ENCODE results near the gene ZNHIT3. TPM values are rescaled to one million over a fixed set of nuclear protein-coding genes. Genes with fewer than 3 reads are reported as not detected.

Gene ZNHIT3
- total and polyA plus RNA-seq, 2 experiments from 2014 or later, result 48.1 to 53.3 TPM

DNA sequence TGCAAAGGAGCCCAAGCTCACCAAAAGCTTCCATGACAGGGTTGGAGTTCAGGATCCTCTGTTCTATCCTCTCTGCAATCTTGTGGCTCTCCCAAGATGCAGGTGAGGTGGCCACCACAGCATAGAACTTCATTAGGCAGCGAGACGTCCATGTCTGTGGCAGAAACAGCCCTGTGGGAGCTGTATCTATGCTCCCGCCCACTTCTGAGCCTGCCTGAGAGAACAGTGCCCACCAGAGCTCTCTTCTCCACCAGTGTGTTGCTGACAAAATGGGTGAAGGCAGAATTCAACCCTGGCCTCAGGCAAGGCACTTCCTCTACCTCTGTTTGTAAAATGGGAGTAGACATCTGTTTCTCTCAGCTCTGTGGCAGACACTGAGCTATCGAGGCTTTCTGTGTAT, 29.4 kb downstream of the ZNHIT3 start:
- Histone ChIP-seq H3K9me2 (replicated peaks; ENCODE audit: insufficient read depth) (no peaks in the 10 kb centered on the region), H3K27me3 (no peaks in the 10 kb centered on the region), H3K4me2 (no peak overlapping the region), H3K27ac (no peak overlapping the region), H3K36me3 (replicated peaks; ENCODE audit: insufficient read depth, low read depth) (no peaks in the 10 kb centered on the region), H3K79me2 (no peaks in the 10 kb centered on the region), H2AFZ (no peak overlapping the region), H4K20me1 (ENCODE audit: insufficient read depth, poor library complexity, severe bottlenecking) (no peaks in the 10 kb centered on the region), H3K9me3 (ENCODE audit: low read depth) (no peaks in the 10 kb centered on the region), H3K4me3 (no peak overlapping the region), H3K4me1 (ENCODE audit: insufficient read depth) (no peaks in the 10 kb centered on the region)
- 88% methylated on average over 4 of the region's 4 CpGs for WGBS (ENCODE audit: low lambda C conversion rate, missing lambda C conversion rate)
- TF ChIP-seq EZH2phosphoT487 (IDR thresholded peaks at IDR 0.05; ENCODE audit: low read depth, severe bottlenecking, unreplicated experiment) (no peak), CTCF (IDR thresholded peaks at IDR 0.05; ENCODE audit: poor library complexity) (no peak), EZH2 (IDR thresholded peaks at IDR 0.05; ENCODE audit: borderline replicate concordance) (no peak)
- DNase-seq (ENCODE audit: low spot score), result no peak

GRCh38 chr17:36523113-36523512, 36.6 kb downstream of the ZNHIT3 start:
- TF ChIP-seq EZH2phosphoT487 (IDR thresholded peaks at IDR 0.05; ENCODE audit: low read depth, severe bottlenecking, unreplicated experiment), result no peak
- TF ChIP-seq CTCF (IDR thresholded peaks at IDR 0.05; ENCODE audit: poor library complexity), result no peak
- TF ChIP-seq EZH2 (IDR thresholded peaks at IDR 0.05; ENCODE audit: borderline replicate concordance), result no peak
- DNase-seq (ENCODE audit: low spot score), result no peak
- H3K27ac ChIP-seq, result no peak overlapping the region
- H3K36me3 ChIP-seq (replicated peaks; ENCODE audit: insufficient read depth, low read depth), result no peaks in the 10 kb centered on the region
- no peaks in the 10 kb centered on the region for H3K4me1 ChIP-seq (ENCODE audit: insufficient read depth)
- no peaks in the 10 kb centered on the region for H3K27me3 ChIP-seq
- no peak overlapping the region for H3K4me3 ChIP-seq
- H4K20me1 ChIP-seq (ENCODE audit: insufficient read depth, poor library complexity, severe bottlenecking), result no peaks in the 10 kb centered on the region
- no peaks in the 10 kb centered on the region for H3K9me3 ChIP-seq (ENCODE audit: low read depth)
- no peak overlapping the region for H2AFZ ChIP-seq
- H3K4me2 ChIP-seq, result no peak overlapping the region
- H3K79me2 ChIP-seq, result no peaks in the 10 kb centered on the region
- 96% methylated on average over 2 of the region's 2 CpGs for WGBS (ENCODE audit: low lambda C conversion rate, missing lambda C conversion rate)
- H3K9me2 ChIP-seq (replicated peaks; ENCODE audit: insufficient read depth), result no peaks in the 10 kb centered on the region

- H3K4me2 ChIP-seq, result no peak overlapping the region
- no peak for DNase-seq (ENCODE audit: low spot score)
- no peaks in the 10 kb centered on the region for H3K27me3 ChIP-seq
- H3K36me3 ChIP-seq (replicated peaks; ENCODE audit: insufficient read depth, low read depth), result no peaks in the 10 kb centered on the region
- no peaks in the 10 kb centered on the region for H3K79me2 ChIP-seq
- no peaks in the 10 kb centered on the region for H3K9me2 ChIP-seq (replicated peaks; ENCODE audit: insufficient read depth)
- no peak overlapping the region for H3K27ac ChIP-seq
- 97% methylated on average over 4 of the region's 4 CpGs for WGBS (ENCODE audit: low lambda C conversion rate, missing lambda C conversion rate)
- TF ChIP-seq EZH2phosphoT487 (IDR thresholded peaks at IDR 0.05; ENCODE audit: low read depth, severe bottlenecking, unreplicated experiment) (no peak), EZH2 (IDR thresholded peaks at IDR 0.05; ENCODE audit: borderline replicate concordance) (no peak), CTCF (IDR thresholded peaks at IDR 0.05; ENCODE audit: poor library complexity) (no peak)
- no peaks in the 10 kb centered on the region for H4K20me1 ChIP-seq (ENCODE audit: insufficient read depth, poor library complexity, severe bottlenecking)
- no peaks in the 10 kb centered on the region for H3K9me3 ChIP-seq (ENCODE audit: low read depth)
- no peak overlapping the region for H3K4me3 ChIP-seq
- H2AFZ ChIP-seq, result no peak overlapping the region
- no peaks in the 10 kb centered on the region for H3K4me1 ChIP-seq (ENCODE audit: insufficient read depth)
Observed at GRCh38 chr17:36524428-36524876, 38.0 kb downstream of the ZNHIT3 start.

GRCh38 chr17:36525113-36525512, 38.6 kb downstream of the ZNHIT3 start:
- Histone ChIP-seq H3K9me2 (replicated peaks; ENCODE audit: insufficient read depth) (no peaks in the 10 kb centered on the region), H3K4me3 (no peak overlapping the region), H3K4me2 (no peak overlapping the region), H3K9me3 (ENCODE audit: low read depth) (no peaks in the 10 kb centered on the region), H3K27ac (no peak overlapping the region), H3K27me3 (no peaks in the 10 kb centered on the region), H3K36me3 (replicated peaks; ENCODE audit: insufficient read depth, low read depth) (no peaks in the 10 kb centered on the region), H2AFZ (no peak overlapping the region), H4K20me1 (ENCODE audit: insufficient read depth, poor library complexity, severe bottlenecking) (no peaks in the 10 kb centered on the region), H3K79me2 (no peaks in the 10 kb centered on the region), H3K4me1 (ENCODE audit: insufficient read depth) (no peaks in the 10 kb centered on the region)
- TF ChIP-seq EZH2 (IDR thresholded peaks at IDR 0.05; ENCODE audit: borderline replicate concordance) (no peak), EZH2phosphoT487 (IDR thresholded peaks at IDR 0.05; ENCODE audit: low read depth, severe bottlenecking, unreplicated experiment) (no peak), CTCF (IDR thresholded peaks at IDR 0.05; ENCODE audit: poor library complexity) (no peak)
- 84% methylated on average over 2 of the region's 2 CpGs for WGBS (ENCODE audit: low lambda C conversion rate, missing lambda C conversion rate)
- DNase-seq (ENCODE audit: low spot score), result no peak
